CD4-positive, alpha-beta T cell treated with Interferon gamma for 1 hour (primary cell): ENCODE data around the gene RAB11FIP4.

Experiments used
- DNase-seq: peaks from one replicate; pipeline ENCODE4 v3.0.0-alpha.2; 2020

The RAB11FIP4 gene

DNA sequence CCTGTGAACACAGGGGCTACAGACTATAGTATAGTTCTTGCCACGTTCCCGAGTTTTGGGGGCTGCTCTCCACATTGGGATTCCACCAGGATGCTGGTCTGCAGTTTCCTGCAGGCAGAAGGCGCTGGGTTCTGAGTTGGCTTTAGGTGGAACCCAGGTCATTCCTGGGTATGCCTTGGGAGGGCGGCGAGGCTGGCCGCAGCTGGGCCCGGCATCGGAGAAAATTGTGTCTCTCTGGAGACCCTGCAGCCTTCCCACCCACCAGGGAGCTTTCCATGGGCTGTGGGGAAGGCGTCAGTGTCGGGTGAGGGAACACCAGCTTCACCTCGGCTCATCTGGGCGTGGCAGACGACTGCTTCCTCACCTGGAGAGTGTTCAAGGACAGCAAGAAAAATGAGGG, 183.6 kb downstream of the RAB11FIP4 start:
- DNase-seq, result no peak

DNA sequence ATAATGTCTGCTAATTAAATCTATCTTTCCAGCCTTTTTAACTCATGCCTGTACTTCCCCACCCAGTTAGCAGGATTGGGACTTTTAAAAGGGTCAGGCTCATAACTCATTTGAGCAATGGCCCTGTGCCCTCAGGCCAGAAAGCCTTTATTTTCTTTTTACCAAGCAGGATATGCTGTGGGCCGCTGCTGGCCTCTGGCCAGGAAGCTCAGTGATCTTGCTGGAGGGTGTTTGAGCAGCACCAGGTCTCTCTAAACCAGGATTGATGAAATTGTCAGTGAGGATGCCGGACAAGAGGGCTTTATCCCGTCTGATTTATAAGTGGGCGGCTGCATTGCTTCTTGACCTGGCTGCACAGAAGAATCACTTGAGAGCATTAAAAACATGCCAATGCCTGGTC, 187.8 kb downstream of the RAB11FIP4 start:
- no peak for DNase-seq

DNA sequence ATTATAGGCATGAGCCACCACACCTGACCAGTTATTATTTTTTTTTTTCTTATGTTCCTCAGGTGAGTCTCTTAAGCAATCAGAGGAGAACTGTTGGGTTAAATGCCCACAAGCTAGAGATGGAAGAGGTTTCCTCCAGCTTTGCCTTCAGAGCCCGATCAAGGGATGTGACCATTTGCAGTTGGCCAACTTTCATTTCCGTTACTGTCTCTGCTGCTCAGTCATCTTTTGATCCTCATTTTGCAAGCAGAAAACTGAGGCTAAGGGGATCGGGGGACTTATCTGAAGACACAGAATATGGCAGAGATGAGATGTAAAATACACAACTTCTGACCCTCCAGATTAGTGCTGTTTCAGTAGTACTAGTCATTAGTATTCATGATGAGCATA, 188.8 kb downstream of the RAB11FIP4 start:
- DNase-seq, result no peak

DNA sequence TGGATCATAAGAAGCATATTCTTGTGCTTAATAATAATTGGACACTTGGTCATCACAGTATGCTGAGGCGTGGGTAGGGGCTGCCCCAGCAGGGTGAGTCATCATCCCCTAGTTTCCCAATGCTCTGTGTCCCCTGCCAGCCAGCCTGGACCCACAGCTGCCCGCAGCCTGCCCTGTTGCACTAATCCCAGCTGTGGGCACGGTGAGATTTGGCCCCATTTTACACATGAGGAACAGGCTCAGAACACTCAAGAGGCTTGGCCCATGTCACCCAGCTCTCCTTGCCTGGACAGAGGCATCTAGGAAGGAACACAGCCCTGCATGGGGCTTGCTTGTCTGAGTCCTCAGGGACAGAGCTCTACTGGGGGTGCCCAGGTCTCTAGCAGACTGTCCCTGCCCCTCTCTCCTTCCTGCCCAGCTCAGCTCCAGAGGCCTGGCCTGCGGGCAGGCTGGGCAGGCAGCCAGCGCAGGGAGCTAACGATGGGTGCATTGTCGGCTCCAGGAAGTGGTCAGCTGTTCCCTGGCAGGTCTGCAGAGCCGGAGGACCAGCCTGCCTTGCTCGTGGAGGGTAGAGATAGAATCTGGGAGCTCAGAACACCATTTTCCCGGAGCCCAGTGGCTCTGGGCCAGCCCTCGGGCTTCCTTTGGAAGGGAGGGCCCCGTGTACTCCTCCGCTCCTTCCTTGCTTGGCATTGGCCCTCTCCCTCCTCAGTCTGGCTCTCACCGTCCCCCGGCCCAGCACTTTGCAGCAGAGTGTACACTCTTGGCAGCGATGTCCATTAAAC, 189.4 kb downstream of the RAB11FIP4 start:
- peak; percentile 63 for DNase-seq

DNA sequence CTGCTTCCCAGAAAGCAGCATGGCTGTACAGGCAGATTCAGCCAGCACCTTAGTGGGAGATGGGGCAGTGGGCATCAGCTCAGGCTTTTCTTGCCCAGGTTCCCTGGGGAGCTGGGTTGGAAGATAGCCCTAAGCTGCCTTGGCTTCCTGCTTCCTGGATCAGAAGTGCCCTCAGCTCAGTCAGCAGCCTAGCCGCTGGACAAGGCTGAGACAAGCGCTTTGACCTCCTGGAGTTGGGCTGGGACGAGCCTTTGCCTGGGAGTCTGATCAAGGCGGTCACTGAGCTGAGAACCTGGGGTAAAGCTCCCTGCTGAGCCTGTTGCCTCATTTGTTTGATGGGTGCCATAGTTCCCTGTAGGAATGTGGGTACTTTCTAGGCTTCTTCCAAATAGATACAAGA, 190.0 kb downstream of the RAB11FIP4 start:
- no peak for DNase-seq

DNA sequence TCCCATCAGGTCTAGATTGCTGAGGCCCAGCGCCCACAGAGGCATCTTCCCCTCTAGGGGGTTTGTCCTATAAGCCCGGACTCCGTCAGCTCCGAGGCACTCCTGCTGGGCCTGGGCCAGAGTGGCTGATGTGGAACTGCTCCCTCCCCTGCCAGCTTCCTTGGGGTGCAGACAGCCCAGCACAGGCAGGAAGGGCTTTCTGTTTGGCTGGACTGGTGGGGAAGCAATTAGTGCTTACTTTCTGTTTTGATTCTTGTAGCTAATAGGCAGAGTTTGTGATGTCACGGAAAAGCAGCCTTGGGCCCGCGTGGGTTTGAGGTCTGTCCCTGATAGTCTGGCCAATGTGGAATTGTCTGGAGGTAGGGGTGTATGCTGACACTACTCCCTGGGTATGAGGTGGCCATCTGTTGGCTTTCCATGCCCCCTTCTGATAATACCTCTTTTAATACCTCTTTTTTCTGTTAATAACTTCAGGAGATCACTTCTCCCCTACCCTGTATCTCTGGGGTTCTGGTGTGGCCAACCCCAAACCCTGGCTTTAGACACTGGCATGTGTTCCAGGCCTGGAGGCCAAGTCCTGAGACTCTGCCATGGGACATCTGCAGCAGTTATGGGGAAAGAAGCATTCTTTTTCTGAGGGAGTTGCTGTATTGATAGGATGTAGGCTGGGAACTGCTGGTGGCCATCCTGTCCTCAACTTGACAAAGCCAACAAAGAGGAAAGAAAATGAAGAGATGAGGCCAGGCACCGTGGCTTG, 190.9 kb downstream of the RAB11FIP4 start:
- peak; percentile 43 for DNase-seq

DNA sequence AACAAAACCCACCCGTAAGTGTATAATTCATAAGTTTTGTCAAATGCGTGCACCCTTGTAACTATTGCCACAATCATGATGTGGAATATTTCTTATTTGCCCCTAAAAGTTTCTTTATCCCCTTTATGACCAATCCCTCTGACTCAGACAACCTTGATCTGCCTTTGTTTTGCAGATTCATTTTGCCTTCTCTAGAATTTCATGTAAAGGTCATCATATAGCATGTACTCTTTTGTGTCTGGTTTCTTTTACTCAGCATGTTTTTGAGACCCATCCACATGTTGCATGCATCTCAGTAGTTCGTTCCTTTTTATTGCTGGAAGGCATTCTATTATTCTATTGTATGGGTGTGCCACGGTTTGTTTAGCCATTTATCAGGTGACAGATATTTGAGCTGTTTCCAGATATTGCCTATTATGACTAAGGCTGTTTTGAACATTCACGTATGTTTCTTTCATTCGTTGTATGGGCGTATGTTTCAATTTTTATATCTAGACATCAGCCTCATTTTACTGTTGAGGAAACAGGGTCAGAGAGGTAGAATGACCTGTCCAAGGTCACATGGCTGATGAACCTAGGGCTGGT, 192.4 kb downstream of the RAB11FIP4 start:
- no peak for DNase-seq

DNA sequence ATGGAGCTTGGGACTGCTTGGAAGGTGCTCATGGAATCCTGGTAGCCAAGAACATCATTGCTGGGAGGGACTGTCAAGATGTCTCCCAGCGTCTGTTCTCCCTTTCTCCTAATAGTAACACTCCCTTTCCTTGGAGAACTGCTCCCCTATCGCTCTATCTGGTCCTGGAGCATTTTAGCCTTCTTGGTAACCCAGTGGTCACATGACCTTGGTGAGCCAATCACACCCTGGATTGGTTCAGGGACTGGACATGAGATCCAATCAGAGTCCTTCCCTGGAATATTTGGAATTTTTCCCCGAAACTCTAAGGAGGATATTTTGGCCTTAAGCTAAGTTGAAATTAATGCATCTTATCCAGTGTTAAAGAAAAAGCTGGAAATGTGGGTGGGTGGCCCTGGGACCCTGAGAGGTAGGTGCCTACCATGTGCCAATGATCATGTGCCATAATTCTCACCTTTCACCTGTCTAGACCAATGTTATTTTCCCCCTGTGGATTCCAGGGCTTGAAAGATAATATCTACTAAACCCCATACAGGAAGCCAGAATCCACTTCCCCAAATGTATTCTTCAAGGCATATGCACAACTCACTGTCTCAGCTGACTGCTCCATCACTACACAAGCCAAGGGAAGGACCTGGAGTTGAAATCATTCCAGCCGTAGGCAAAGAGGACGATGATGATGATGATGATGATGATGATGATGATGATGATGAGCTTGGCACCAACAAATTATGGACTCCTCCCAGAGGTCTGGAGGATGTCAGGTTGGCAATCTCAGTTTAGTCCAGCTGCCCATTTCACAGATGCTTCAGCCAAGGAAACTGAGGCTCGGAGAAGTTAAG, 193.2 kb downstream of the RAB11FIP4 start:
- no peak for DNase-seq

DNA sequence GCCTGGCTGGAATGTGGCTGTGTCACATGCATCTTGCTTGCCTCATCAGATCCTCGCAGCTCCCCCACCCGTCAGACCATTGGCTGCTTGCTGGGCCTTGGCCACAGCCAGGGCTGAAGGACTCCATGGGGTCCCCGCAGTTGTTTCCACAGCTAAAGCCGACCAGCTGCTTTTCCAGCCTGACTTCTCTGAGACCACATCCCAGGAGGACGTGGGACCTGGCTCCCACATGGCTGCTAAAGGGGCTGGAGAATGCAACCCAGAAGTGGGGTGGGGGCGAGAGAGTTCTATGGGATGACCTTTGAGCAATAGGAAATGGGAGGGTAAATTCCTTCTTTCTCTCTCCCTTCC, 193.8 kb downstream of the RAB11FIP4 start:
- no peak for DNase-seq

DNA sequence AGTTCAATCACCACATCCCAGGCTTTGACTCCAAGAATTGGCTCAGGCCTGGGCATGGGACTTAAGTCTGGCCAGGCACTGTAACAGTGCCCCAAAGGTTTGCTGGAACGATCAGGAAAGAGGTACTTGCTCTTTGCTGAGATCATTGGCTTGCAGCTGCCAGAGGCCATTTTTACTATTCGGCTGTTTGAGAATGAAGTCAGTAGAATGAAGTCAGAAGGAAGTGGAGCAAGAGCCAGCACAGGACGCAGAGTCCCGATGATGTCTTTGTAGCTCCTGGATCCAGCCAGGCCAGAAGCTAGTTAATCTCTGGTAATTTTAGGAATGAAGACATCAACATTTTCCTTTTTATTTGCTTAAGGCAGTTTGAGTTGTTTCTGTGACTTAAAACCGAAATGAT, 195.5 kb downstream of the RAB11FIP4 start:
- DNase-seq, result no peak

DNA sequence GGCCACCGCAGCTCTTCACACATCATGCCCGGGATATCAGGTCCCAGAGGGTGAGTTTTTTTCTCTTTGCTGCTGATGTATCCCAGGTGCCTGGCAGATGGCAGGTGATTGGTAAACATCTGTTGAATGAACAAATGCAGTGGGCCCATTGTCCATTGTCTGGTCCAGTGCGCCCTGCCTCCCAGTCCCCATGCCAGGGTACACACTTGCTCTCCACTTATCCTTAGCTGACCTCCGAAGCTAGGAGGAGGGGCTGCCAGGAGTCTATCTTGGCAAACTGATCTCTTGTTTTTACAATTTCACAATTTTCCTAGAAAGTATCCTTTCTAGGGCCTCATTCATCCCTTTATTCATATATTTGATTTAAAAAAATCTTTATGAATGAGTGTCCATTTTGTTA, 196.0 kb downstream of the RAB11FIP4 start:
- DNase-seq, result no peak
